ENCODE measurements around the gene DGKA. TPM values are rescaled to one million over a fixed set of nuclear protein-coding genes. Genes with fewer than 3 reads are reported as not detected.
A peak's percentile ranks its signal among the peaks of the same experiment; 100 is the strongest.

Gene DGKA
- total and polyA plus RNA-seq, 5 donors, result 11.3 to 25.9 (median 20.3) TPM

DNA sequence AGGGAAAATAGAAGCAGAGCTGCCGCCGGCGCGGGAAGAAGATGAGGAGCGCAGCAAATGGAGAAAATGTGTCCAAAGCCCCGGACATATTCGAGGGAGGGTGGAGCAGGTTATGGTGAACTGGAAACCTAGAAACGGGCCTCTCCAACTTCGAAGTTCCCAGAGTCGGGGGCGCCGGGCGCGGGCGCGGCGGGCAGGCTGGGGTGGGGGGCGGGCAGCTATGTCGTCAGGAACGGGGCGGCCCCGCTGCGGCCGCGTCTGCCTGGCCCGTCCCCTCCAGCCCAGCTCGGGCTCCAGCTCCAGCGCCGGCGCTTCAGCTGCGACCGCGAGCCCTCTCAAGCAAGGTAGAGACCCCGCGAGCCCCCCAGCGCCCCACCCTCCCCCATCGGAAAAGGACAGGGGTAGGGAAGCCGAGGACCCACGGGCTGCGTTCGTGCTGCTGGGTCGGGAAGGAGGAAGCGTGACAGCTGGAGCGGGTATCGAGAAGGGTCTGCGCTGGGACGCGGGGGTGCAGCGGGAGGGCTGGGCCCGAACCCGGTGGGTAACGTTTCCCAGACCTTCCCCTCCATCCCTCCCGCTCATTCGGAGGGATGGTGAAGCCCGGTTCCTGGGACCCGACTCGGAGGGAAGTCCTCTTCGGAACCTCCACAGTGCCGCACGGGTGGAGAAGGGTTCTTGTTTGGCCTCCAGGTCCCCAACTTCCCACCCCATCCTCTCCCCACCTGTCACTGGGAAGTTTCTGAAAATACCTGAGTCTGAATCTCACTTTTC is 1.0 kb downstream of the DGKA start:
- DNase-seq (peak; percentile 64 to 87 (median 84)), ATAC-seq (peak; percentile 59)
- Histone ChIP-seq H3K27ac (ENCODE audit: low read length) (peak overlapping the region; percentile 40), H3K4me3 (ENCODE audit: low read length) (peak overlapping the region; percentile 84), H3K4me1 (ENCODE audit: control insufficient read depth, insufficient read depth, low read length) (peaks cover 12% of the 10 kb centered on the region), H3K9me3 (ENCODE audit: control insufficient read depth, low read length) (no peaks in the 10 kb centered on the region), H3K27me3 (ENCODE audit: control insufficient read depth, insufficient read depth) (no peaks in the 10 kb centered on the region)
- intact Hi-C loops (cut with DNase I), result loop anchor here in 2 of 4 donors (5.0 to 10.0 kb wide), 3 partner anchors 97 to 190 kb away; partner anchors contain the start of genes DNAJC14 (in 1 of the 2) and GDF11 (in 1 of the 2)
- WGBS, result under 1% methylated on average over 60 of the region's 60 CpGs

GRCh38 chr12:55932551-55932910 is 1.6 kb downstream of the DGKA start:
- DNase-seq (no peak), ATAC-seq (no peak)
- Histone ChIP-seq H3K4me3 (ENCODE audit: low read length) (peak overlapping the region; percentile 84), H3K27ac (ENCODE audit: low read length) (no peak overlapping the region), H3K9me3 (ENCODE audit: control insufficient read depth, low read length) (no peaks in the 10 kb centered on the region), H3K4me1 (ENCODE audit: control insufficient read depth, insufficient read depth, low read length) (peaks cover 12% of the 10 kb centered on the region), H3K27me3 (ENCODE audit: control insufficient read depth, insufficient read depth) (no peaks in the 10 kb centered on the region)
- WGBS, result 6% methylated on average over 4 of the region's 4 CpGs
- intact Hi-C loops (cut with DNase I), result loop anchor here in 2 of 4 donors (5.0 to 10.0 kb wide), 3 partner anchors 98 to 190 kb away; partner anchors contain the start of genes DNAJC14 (in 1 of the 2) and GDF11 (in 1 of the 2)

DNA sequence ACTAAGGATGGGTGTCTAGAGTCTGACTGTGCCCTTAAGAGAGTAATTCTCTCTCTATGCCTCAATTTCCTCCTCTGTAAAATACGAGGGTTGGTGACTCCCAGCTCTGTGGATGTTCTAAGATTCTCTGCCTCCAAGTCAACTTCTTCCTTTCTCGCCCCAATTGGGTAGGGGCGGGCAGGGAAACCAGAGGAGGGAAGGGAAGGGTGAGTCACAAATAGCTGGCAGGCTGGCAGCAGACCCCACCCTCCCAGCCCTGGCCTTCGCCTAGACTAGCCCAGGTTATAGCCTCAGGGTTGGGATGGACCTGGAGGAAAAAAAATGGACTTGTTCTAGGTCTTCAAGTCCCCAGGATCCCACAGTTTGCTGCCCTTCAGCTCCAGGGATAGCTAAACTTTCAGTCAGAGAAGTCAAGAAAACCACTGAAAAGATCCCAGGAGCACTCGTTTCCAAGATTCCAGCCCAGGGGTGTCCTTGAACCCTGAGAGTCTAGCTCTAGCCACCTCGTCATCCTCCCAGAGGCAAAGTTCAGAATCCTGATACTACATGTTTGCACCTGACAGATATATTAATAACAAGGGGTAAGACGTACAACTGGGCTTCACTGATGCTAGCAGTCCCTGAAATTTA is 2.3 kb downstream of the DGKA start:
- peaks cover 12% of the 10 kb centered on the region for H3K4me1 ChIP-seq (ENCODE audit: control insufficient read depth, insufficient read depth, low read length)
- intact Hi-C loops (cut with DNase I), result loop anchor here in 2 of 4 donors (5.0 to 10.0 kb wide), 3 partner anchors 98 to 191 kb away; partner anchors contain the start of genes DNAJC14 (in 1 of the 2) and GDF11 (in 1 of the 2)

DNA sequence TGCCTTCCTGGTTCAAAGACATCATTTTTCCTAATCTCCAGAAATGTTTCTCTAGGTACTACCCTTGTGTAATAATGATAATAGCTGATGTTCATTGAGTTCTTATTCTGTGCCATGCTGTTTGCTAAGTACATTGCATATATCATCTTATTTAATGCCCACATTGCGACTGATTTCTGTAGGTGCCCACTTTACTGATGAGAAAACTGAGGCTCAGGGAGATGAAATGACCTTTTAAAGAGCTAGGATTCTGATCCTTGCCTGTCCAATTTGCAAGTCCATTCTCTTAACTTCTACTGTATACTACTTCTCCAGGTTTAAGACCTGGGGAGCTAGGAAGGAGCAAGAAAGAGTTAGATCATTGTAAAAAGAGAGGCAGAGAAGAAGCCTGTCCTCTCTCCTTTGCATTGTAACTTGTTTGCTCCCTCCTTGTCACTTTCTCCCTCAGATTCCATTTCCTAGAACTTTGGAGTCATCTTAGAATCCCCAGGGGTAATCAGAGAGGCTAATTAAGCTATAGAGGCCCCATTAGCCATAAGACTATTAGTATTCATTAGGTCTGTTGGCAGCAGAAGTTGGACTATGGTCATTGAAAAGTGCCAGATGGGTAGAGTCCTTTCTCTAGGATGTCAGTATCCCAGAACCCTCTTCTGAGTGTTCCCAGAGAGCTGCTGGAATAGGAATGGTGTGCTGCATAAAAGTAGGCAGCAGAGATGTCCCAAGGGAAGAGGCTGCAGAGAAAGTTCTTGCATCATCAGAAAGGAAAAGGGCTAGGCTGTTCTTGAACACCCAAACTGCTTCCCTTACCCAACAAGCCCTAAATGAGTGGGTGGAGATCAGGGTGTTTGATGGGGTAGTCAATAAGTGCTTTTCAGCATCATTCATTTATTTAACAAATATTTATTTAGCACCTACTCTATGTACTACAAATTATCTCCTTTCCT is 3.1 kb downstream of the DGKA start:
- no peaks in the 10 kb centered on the region for H3K27me3 ChIP-seq (ENCODE audit: control insufficient read depth, insufficient read depth)
- intact Hi-C loops (cut with DNase I), result loop anchor here in 2 of 4 donors (5.0 to 10.0 kb wide), 3 partner anchors 99 to 192 kb away; partner anchors contain the start of genes DNAJC14 (in 1 of the 2) and GDF11 (in 1 of the 2)
- H3K4me3 ChIP-seq (ENCODE audit: low read length), result no peak overlapping the region
- H3K4me1 ChIP-seq (ENCODE audit: control insufficient read depth, insufficient read depth, low read length), result peaks cover 12% of the 10 kb centered on the region
- no peaks in the 10 kb centered on the region for H3K9me3 ChIP-seq (ENCODE audit: control insufficient read depth, low read length)
- ATAC-seq (no peak), DNase-seq (no peak)
- WGBS, result 97% methylated on average over 1 of the region's 1 CpG
- H3K27ac ChIP-seq (ENCODE audit: low read length), result no peak overlapping the region

More for the DNA sequence above, 2.3 kb downstream of the DGKA start:
- WGBS, result 83% methylated on average over 7 of the region's 7 CpGs
- DNase-seq (no peak), ATAC-seq (no peak)
- Histone ChIP-seq H3K27ac (ENCODE audit: low read length) (no peak overlapping the region), H3K27me3 (ENCODE audit: control insufficient read depth, insufficient read depth) (no peaks in the 10 kb centered on the region), H3K4me3 (ENCODE audit: low read length) (no peak overlapping the region), H3K9me3 (ENCODE audit: control insufficient read depth, low read length) (no peaks in the 10 kb centered on the region)

DNA sequence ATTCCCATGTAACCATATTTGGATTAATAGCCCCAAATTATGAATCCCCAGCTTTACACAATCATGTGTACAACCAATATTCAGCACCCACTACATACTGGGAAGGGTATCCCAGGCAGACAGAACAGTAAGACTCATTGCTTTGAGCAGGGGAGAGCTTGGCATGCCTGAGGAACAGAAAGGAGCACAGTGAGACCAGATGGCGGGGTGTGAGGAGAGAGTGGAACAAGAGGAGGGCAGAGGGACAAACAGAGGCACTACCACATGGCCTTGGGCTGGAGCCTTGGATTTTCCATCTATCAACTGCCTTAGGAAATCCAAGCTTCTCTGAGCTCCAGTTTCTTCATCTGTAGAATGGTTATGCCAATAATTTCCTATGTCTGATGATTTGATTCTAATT is 3.8 kb downstream of the DGKA start:
- Histone ChIP-seq H3K27ac (ENCODE audit: low read length) (no peak overlapping the region), H3K27me3 (ENCODE audit: control insufficient read depth, insufficient read depth) (no peaks in the 10 kb centered on the region), H3K4me3 (ENCODE audit: low read length) (no peak overlapping the region), H3K4me1 (ENCODE audit: control insufficient read depth, insufficient read depth, low read length) (peaks cover 12% of the 10 kb centered on the region), H3K9me3 (ENCODE audit: control insufficient read depth, low read length) (no peaks in the 10 kb centered on the region)
- 97% methylated on average over 1 of the region's 1 CpG for WGBS
- no peak for DNase-seq
- no peak for ATAC-seq
- intact Hi-C loops (cut with DNase I), result loop anchor here in 3 of 4 donors (5.0 to 10.0 kb wide), 4 partner anchors 100 to 192 kb away; partner anchors contain the start of genes GDF11 (in 2 of the 3) and DNAJC14 (in 1 of the 3)

DNA sequence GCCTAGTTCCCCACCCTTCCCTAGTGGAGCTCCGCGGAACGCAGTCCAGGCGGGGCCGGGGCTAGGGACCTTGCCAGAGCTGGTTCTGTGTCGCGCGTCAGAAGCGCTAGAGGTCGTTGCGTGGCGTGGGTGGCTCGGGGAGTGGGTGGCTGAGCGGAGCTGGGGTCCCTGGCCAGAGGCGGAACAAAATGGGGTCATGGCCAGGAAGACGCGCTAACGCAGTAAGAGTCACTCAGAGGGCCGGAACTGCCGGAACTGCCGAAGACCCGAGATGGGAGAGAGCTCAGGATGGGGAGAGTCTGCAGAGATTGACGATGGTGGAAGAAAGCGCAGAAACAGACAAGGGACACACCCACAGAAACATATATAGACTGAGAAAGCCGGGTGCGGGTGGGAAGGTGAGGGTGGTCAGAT is 4.8 kb downstream of the DGKA start:
- Histone ChIP-seq H3K27me3 (ENCODE audit: control insufficient read depth, insufficient read depth) (no peaks in the 10 kb centered on the region), H3K4me1 (ENCODE audit: control insufficient read depth, insufficient read depth, low read length) (peaks cover 12% of the 10 kb centered on the region), H3K9me3 (ENCODE audit: control insufficient read depth, low read length) (no peaks in the 10 kb centered on the region), H3K4me3 (ENCODE audit: low read length) (peak overlapping the region; percentile 2), H3K27ac (ENCODE audit: low read length) (no peak overlapping the region)
- ATAC-seq (peak; percentile 20 to 36), DNase-seq (peak; percentile 60 to 84 (median 82))
- intact Hi-C loops (cut with DNase I), result loop anchor here in 3 of 4 donors (5.0 to 10.0 kb wide), 4 partner anchors 101 to 193 kb away; partner anchors contain the start of genes DNAJC14 (in 1 of the 3) and GDF11 (in 1 of the 3)
- 34% methylated on average over 26 of the region's 26 CpGs for WGBS

- WGBS, result 85% methylated on average over 2 of the region's 2 CpGs
- no peaks in the 10 kb centered on the region for H3K9me3 ChIP-seq (ENCODE audit: control insufficient read depth, low read length)
- no peak overlapping the region for H3K27ac ChIP-seq (ENCODE audit: low read length)
- DNase-seq, result no peak
- intact Hi-C loops (cut with DNase I), result loop anchor here in 3 of 4 donors (5.0 to 10.0 kb wide), 4 partner anchors 103 to 196 kb away; partner anchors contain the start of genes DNAJC14 (in 1 of the 3) and GDF11 (in 1 of the 3)
- H3K4me1 ChIP-seq (ENCODE audit: control insufficient read depth, insufficient read depth, low read length), result peaks cover 4% of the 10 kb centered on the region
- no peak for ATAC-seq
- H3K27me3 ChIP-seq (ENCODE audit: control insufficient read depth, insufficient read depth), result no peaks in the 10 kb centered on the region
- no peak overlapping the region for H3K4me3 ChIP-seq (ENCODE audit: low read length)
Measured at GRCh38 chr12:55937981-55938380, 7.0 kb downstream of the DGKA start.

DNA sequence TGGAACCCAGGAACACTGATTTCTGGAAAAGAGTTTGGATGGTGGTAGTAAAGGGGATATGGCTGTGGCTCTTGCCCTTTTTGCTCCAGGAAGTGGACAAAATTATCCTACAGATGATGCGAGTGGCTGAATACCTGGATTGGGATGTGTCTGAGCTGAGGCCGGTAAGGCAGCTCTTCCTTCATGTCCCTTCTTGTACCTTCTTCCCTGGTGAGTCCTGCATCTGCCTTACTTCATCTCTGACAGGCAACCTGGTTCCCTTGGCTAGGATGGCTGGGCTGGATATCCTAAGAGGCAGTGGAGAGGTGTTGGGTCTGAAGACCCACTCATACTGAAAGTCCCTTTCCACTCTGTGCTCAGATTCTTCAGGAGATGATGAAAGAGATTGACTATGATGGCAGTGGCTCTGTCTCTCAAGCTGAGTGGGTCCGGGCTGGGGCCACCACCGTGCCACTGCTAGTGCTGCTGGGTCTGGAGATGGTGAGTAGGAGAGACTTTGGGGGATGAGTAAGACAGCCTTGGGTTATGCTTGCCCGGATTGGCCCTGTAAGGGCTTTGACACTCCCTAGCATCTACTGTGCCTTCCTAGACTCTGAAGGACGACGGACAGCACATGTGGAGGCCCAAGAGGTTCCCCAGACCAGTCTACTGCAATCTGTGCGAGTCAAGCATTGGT is 8.0 kb downstream of the DGKA start:
- WGBS, result 94% methylated on average over 8 of the region's 8 CpGs
- DNase-seq, result no peak
- Histone ChIP-seq H3K27me3 (ENCODE audit: control insufficient read depth, insufficient read depth) (no peaks in the 10 kb centered on the region), H3K27ac (ENCODE audit: low read length) (no peak overlapping the region), H3K4me3 (ENCODE audit: low read length) (no peak overlapping the region), H3K4me1 (ENCODE audit: control insufficient read depth, insufficient read depth, low read length) (peaks cover 2% of the 10 kb centered on the region), H3K9me3 (ENCODE audit: control insufficient read depth, low read length) (no peaks in the 10 kb centered on the region)
- intact Hi-C loops (cut with DNase I), result loop anchor here in 3 of 4 donors (5.0 to 10.0 kb wide), 4 partner anchors 104 to 197 kb away; partner anchors contain the start of genes DNAJC14 (in 1 of the 3) and GDF11 (in 1 of the 3)
- no peak for ATAC-seq

- H3K27ac ChIP-seq (ENCODE audit: low read length), result no peak overlapping the region
- H3K27me3 ChIP-seq (ENCODE audit: control insufficient read depth, insufficient read depth), result no peaks in the 10 kb centered on the region
- no peak overlapping the region for H3K4me3 ChIP-seq (ENCODE audit: low read length)
- WGBS, result 11% methylated on average over 18 of the region's 18 CpGs
- no peaks in the 10 kb centered on the region for H3K9me3 ChIP-seq (ENCODE audit: control insufficient read depth, low read length)
- intact Hi-C loops (cut with DNase I), result loop anchor here in 2 of 4 donors (2.0 to 5.0 kb wide), 2 partner anchors 201 to 203 kb away; no protein-coding TSS in a partner anchor
- ATAC-seq (peak; percentile 94), DNase-seq (peak; percentile 83 to 92 (median 90))
- no peaks in the 10 kb centered on the region for H3K4me1 ChIP-seq (ENCODE audit: control insufficient read depth, insufficient read depth, low read length)
Measured at GRCh38 chr12:55940065-55940732, 9.2 kb downstream of the DGKA start.
